ENCODE results near the gene LBR.

LBR gene

DNA sequence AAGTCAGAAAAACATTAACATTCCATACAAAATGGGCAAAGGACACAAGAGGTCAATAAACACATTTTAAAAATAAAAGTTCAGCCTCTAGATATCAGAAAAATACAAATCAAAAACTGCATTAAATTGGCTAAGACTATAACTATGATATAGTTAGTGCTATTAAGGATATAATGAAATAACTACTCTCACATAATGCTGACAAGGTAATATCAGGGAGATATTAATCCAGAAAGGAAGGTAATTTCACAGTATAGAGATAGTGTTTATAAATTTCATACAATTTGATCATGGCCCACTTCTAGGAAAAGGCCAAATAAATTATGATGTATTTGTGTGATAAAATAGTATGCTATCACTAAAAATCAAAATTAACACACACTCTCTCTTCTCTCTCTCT lies 61.8 kb downstream of the LBR start:
- no peak for DNase-seq

DNA sequence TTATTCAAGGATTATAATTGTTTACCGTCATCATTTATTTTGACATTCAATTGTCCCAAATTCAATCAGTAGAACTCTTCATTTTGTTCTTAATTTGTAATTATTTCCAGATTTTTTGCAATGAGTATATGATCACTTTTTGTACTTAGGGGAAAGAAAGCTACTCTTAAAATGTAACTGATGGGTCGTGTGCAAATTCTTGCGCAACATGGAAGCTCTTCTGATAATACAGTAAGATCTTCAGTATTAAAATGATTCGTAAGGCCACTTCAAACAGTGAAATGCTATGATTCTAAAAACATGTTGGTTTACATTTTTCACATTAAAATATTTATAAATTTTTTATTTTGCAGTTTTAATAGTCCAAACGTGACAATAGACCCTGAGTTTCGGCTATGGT lies 63.4 kb downstream of the LBR start:
- no peak for DNase-seq

- DNase-seq, result no peak
Observed at GRCh38 chr1:225362805-225363204, 65.0 kb downstream of the LBR start.

DNA sequence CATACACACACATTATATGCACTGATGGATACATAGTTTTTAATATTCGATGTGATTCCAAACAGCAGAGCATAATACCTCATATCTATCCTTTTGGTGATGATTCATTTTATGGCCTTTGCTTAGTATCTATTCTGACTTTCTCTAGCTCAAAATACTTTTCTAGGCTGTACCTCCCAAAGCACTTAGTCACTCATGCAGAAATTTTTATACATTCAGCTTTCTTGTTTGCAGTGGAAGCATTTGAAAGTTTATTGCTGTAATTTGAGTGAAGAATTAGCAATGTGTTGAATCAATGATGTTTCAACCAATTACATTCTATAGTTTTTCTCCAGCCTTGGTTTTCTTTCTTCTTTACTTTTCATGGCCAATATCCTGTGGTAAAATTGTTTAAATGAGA lies 66.7 kb downstream of the LBR start:
- DNase-seq, result no peak

- no peak for DNase-seq
Observed at GRCh38 chr1:225360119-225360518, 67.7 kb downstream of the LBR start.

DNA sequence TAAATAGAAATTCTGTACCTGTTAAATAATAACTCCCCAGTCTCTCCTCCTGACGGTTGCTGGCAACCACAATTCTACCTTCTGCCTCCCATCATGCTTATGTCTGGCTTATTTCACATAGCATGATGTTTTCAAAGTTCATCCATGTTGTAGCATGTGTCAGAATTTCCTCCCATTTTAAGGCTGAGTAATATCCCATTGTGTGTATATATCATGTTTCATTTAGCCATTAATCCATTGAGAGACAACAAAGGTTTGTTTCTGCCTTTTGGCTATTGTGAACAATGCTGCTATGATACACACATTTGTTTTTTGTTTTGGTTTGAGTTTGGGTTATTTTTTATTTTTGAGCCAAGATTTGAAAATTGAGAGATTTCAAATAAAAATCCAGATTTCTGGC lies 72.0 kb downstream of the LBR start:
- no peak for DNase-seq

- no peak for DNase-seq
Observed at GRCh38 chr1:225354906-225355305, 72.9 kb downstream of the LBR start.

Data from AML-193 (cell line).